Gastroesophageal sphincter (tissue), 4 donors: Measurements from ENCODE around the gene VIL1. TPM values are rescaled to one million over a fixed set of nuclear protein-coding genes. Genes with fewer than 3 reads are reported as not detected.
A peak's percentile ranks its signal among the peaks of the same experiment; 100 is the strongest.

Source experiments
- ATAC-seq: fragments of 150-250 bp; one replicate; pipeline ENCODE4 v1.9.1; 2016; ENCODE audit warnings: mild to moderate bottlenecking, moderate library complexity
- H3K27ac ChIP-seq, 4 donors: fragments of 200-600 bp; sonication (generic) in 3 of 4; 1 replicate in 3 of 4; 2 replicates in 1 of 4; pipeline ENCODE4 v1.5.1; 2016 to 2019
- H3K27me3 ChIP-seq: fragments of 200-600 bp; sonication (generic); one replicate; pipeline ENCODE4 v1.5.1; 2019
- H3K36me3 ChIP-seq, 2 donors: fragments of 200-600 bp; sonication (generic); one replicate each; pipeline ENCODE4 v1.5.1; 2019; ENCODE audit warnings: control low read depth in 1 of 2
- H3K4me1 ChIP-seq, 3 donors: fragments of 200-600 bp; sonication (generic); 1 replicate in 2 of 3; 2 replicates in 1 of 3; pipeline ENCODE4 v1.5.1; 2016 to 2019; ENCODE audit warnings: control low read depth in 2 of 3
- H3K4me3 ChIP-seq, 2 donors: fragments of 200-600 bp; sonication (generic); one replicate each; pipeline ENCODE4 v1.5.1; 2019; ENCODE audit warnings: mild to moderate bottlenecking in 1 of 2, moderate library complexity in 1 of 2
- H3K9me3 ChIP-seq, 3 donors: fragments of 200-600 bp; sonication (generic); one replicate each; pipeline ENCODE4 v1.5.1; 2017 to 2019; ENCODE audit warnings: control low read depth in 2 of 3
- EP300 ChIP-seq: sonication (generic); formaldehyde crosslinking; IDR thresholded peaks from one replicate; pipeline ENCODE4 v1.6.1; 2017; ENCODE audit warnings: antibody characterized with exemption, mild to moderate bottlenecking
- POLR2A ChIP-seq, 2 donors: fragments of 450-650 bp; IDR thresholded peaks; one replicate each; pipeline ENCODE4 v1.6.1; 2017; ENCODE audit warnings: antibody characterized with exemption in 2 of 2, mild to moderate bottlenecking in 2 of 2, moderate library complexity in 1 of 2
- POLR2AphosphoS5 ChIP-seq: sonication (generic); formaldehyde crosslinking; IDR thresholded peaks from one replicate; pipeline ENCODE4 v1.6.1; 2017; ENCODE audit warnings: antibody characterized with exemption
- WGBS, 2 donors: methylation state at CpG; one replicate each; pipeline ENCODE4 v1.1.5; 2018; ENCODE audit warnings: low coverage in 1 of 2; 5-methylcytosine and 5-hydroxymethylcytosine counted together
- total RNA-seq, 4 donors: library from RNA; depleted of rRNA; stranded (reverse); fragments of >200 nt; gene quantifications; one replicate each; pipeline ENCODE4 v1.1.0, GENCODE V29; 2016
- TF ChIP-seq, protein P1 (sequence below), 4 experiments: fragments of 200-600 bp in 2 of 4; fragments of 450-650 bp in 2 of 4; sonication (generic) in 1 of 4; IDR thresholded peaks; one replicate each; pipeline ENCODE4 v1.5.1; 2017 to 2019; ENCODE audit warnings: antibody characterized with exemption in 4 of 4, mild to moderate bottlenecking in 2 of 4, moderate library complexity in 2 of 4

The VIL1 gene
- total RNA-seq, 4 donors from 2014 or later, result not detected

DNA sequence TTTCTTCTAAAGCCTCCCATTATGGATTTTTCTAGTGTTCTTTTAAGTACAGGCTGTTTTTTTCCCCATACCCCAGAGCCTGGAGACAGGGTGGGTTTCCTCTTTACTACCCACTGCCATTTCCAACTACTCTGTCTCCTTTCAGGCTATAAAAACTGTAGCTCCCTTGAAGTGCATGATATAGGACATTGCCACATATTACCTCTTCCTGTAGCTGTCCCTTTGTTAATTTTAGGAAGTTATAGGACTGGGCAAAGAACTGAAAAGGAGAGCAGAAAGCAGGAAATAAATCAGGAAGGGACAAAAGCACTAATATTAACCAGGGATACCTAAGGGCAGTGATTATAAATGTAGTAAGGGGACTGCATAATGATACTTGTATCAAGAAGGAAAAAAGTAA is 54.1 kb downstream of the VIL1 start:
- no peak for ATAC-seq
- peaks cover 0 to 49% of the 10 kb centered on the region in 2 donors for H3K36me3 ChIP-seq
- TF ChIP-seq POLR2A (IDR thresholded peaks at IDR 0.05), result no peak
- TF ChIP-seq POLR2AphosphoS5, result no peak
- TF ChIP-seq, protein P1, sequence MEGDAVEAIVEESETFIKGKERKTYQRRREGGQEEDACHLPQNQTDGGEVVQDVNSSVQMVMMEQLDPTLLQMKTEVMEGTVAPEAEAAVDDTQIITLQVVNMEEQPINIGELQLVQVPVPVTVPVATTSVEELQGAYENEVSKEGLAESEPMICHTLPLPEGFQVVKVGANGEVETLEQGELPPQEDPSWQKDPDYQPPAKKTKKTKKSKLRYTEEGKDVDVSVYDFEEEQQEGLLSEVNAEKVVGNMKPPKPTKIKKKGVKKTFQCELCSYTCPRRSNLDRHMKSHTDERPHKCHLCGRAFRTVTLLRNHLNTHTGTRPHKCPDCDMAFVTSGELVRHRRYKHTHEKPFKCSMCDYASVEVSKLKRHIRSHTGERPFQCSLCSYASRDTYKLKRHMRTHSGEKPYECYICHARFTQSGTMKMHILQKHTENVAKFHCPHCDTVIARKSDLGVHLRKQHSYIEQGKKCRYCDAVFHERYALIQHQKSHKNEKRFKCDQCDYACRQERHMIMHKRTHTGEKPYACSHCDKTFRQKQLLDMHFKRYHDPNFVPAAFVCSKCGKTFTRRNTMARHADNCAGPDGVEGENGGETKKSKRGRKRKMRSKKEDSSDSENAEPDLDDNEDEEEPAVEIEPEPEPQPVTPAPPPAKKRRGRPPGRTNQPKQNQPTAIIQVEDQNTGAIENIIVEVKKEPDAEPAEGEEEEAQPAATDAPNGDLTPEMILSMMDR (IDR thresholded peaks at IDR 0.05), result no peak
- TF ChIP-seq EP300, result no peak

DNA sequence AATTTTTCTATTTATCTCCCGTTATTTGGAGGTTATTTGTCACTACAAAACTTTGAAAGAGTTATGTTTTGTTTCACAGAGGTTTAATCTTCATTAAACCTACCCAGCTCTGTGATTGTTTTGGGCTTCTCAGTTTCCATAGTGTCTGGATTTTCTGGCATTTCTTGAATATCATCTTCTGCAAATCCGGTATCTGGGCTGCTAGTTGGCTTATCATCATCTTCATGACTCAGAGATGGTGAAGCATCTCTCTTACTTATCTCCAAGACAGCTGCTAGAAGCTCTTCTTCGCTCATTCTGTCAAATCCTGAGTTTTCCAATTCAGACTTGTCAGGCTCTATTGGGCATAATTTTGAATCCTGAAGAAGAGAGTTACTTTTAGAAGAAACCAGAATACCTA is 55.6 kb downstream of the VIL1 start:
- peaks cover 0 to 46% of the 10 kb centered on the region in 2 donors for H3K36me3 ChIP-seq
- H3K27me3 ChIP-seq, result no peaks in the 10 kb centered on the region
- H3K27ac ChIP-seq, result no peak overlapping the region
- TF ChIP-seq EP300, result no peak
- no peak for TF ChIP-seq POLR2AphosphoS5
- TF ChIP-seq, protein P1 (IDR thresholded peaks at IDR 0.05), result no peak
- TF ChIP-seq POLR2A (IDR thresholded peaks at IDR 0.05), result no peak
- no peaks in the 10 kb centered on the region for H3K9me3 ChIP-seq
- no peak overlapping the region for H3K4me3 ChIP-seq
- no peak for ATAC-seq
- H3K4me1 ChIP-seq, result peaks cover 4 to 29% (median 6%) of the 10 kb centered on the region in 3 donors
- 43 to 55% methylated on average over 3 of the region's 3 CpGs for WGBS, 2 donors

More for the DNA sequence above, 54.1 kb downstream of the VIL1 start:
- H3K4me3 ChIP-seq, result no peak overlapping the region
- H3K9me3 ChIP-seq, result no peaks in the 10 kb centered on the region
- no peaks in the 10 kb centered on the region for H3K27me3 ChIP-seq
- H3K27ac ChIP-seq, result no peak overlapping the region
- peaks cover 4 to 24% (median 6%) of the 10 kb centered on the region in 3 donors for H3K4me1 ChIP-seq

DNA sequence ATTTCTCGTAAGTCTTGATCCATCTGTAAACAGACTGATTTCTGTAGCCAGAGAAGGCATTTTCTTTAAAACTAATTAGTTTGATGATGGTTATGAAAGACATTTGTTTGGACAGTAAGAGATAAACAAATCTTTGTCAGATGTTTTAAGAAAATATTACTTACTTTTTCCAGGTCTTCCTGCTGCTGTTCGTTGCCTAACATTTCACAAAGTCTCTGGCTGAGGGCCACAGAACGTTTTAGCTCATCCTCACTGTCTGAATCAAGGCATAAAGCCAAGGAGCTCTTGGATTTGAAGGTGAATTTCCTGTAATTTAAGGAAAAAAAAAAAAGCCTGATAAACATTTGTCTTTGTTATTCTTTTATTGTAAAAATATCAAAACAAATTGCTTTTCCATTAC is 57.8 kb downstream of the VIL1 start:
- H3K4me1 ChIP-seq, result peaks cover 4 to 29% (median 6%) of the 10 kb centered on the region in 3 donors
- H3K27ac ChIP-seq, result peak overlapping the region; percentile 61 to 75 (median 69)
- 13 to 20% methylated on average over 3 of the region's 3 CpGs for WGBS, 2 donors
- no peaks in the 10 kb centered on the region for H3K27me3 ChIP-seq
- TF ChIP-seq, protein P1 (IDR thresholded peaks at IDR 0.05), result no peak
- TF ChIP-seq POLR2AphosphoS5 (peak; percentile 48), POLR2A (IDR thresholded peaks at IDR 0.05) (no peak), EP300 (no peak)
- peak; percentile 52 for ATAC-seq
- H3K4me3 ChIP-seq, result peak overlapping the region in 1 of 2 donors; percentile 14
- no peaks in the 10 kb centered on the region for H3K9me3 ChIP-seq
- H3K36me3 ChIP-seq, result peaks cover 0 to 59% of the 10 kb centered on the region in 2 donors

DNA sequence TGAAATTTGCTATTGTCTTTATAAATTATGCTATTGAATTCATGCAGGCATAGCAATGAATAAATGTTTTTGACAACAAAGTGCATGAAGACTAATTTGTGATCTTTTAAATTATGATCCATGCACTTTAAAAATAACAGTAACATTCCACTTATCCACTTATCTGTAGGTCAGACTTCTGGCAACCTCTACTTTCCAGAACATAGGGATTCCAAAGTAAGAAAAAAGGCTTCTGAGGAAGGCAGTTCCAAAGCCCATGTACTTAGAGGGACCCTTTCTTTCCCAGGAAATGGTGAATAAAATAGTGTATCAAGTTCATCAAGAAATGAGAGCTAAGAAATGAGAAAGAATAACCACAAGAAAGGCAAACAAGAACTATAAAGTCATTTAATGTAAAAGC is 58.3 kb downstream of the VIL1 start:
- TF ChIP-seq, protein P1 (IDR thresholded peaks at IDR 0.05), result no peak
- TF ChIP-seq POLR2AphosphoS5, result no peak
- no peak for TF ChIP-seq EP300
- ATAC-seq, result no peak
- H3K36me3 ChIP-seq, result peaks cover 0 to 59% of the 10 kb centered on the region in 2 donors
- peaks cover 4 to 29% (median 6%) of the 10 kb centered on the region in 3 donors for H3K4me1 ChIP-seq
- no peak overlapping the region for H3K4me3 ChIP-seq
- no peaks in the 10 kb centered on the region for H3K9me3 ChIP-seq
- no peaks in the 10 kb centered on the region for H3K27me3 ChIP-seq
- peak overlapping the region in 3 of 4 donors; percentile 25 to 75 (median 73) for H3K27ac ChIP-seq

DNA sequence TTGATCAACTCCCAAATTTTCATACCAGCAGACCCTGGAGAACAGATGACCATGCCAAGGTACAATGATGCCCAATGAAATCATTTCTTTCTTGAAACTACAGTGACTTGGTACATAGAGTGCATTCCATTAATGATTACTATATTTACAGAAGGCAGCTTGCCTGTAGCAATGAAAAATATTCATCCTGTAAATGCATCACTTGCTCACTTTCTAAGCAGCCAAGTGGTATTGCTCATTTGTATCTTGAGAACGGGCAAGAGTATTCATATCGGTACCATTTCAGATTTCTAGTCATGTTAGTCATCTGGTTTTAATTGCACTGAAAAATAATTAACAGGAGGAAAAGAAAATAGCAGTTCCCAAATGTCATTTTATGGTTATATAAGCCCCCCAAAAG is 59.6 kb downstream of the VIL1 start:
- H3K4me3 ChIP-seq, result no peak overlapping the region
- H3K27ac ChIP-seq, result no peak overlapping the region
- peaks cover 0 to 52% of the 10 kb centered on the region in 2 donors for H3K36me3 ChIP-seq
- no peaks in the 10 kb centered on the region for H3K27me3 ChIP-seq
- 68 to 80% methylated on average over 2 of the region's 2 CpGs for WGBS, 2 donors
- no peak for ATAC-seq
- H3K9me3 ChIP-seq, result no peaks in the 10 kb centered on the region
- TF ChIP-seq POLR2A (IDR thresholded peaks at IDR 0.05) (no peak), POLR2AphosphoS5 (no peak), EP300 (no peak)
- TF ChIP-seq, protein P1 (IDR thresholded peaks at IDR 0.05), result no peak
- H3K4me1 ChIP-seq, result peaks cover 4 to 29% (median 6%) of the 10 kb centered on the region in 3 donors
